ENCODE data around the gene EVC2. TPM values are rescaled to one million over a fixed set of nuclear protein-coding genes. Genes with fewer than 3 reads are reported as not detected.

Gene EVC2
- total and polyA plus RNA-seq, 4 donors = 1.7 to 6.6 (median 2.3) TPM

- Histone ChIP-seq H3K4me3 (ENCODE audit: low read depth, low read length) (no peak overlapping the region), H3K36me3 (ENCODE audit: control insufficient read depth, insufficient read depth, low read length) (no peaks in the 10 kb centered on the region), H3K9me3 (ENCODE audit: control insufficient read depth, insufficient read depth, low read length) (no peaks in the 10 kb centered on the region), H3K27me3 (ENCODE audit: control insufficient read depth, insufficient read depth, low read length) (no peaks in the 10 kb centered on the region), H3K27ac (ENCODE audit: low read depth, low read length) (no peak overlapping the region), H3K4me1 (ENCODE audit: control insufficient read depth, insufficient read depth, low read length) (no peaks in the 10 kb centered on the region)
- 100% methylated on average over 2 of the region's 2 CpGs for WGBS (ENCODE audit: insufficient coverage)
- no peak for DNase-seq (ENCODE audit: low read depth in 4 of 6, low spot score in 6 of 6)
Observed at GRCh38 chr4:5589495-5589894, 118.9 kb downstream of the EVC2 start.

GRCh38 chr4:5588046-5588445 is 120.3 kb downstream of the EVC2 start:
- Histone ChIP-seq H3K27me3 (ENCODE audit: control insufficient read depth, insufficient read depth, low read length) (no peaks in the 10 kb centered on the region), H3K4me1 (ENCODE audit: control insufficient read depth, insufficient read depth, low read length) (no peaks in the 10 kb centered on the region), H3K36me3 (ENCODE audit: control insufficient read depth, insufficient read depth, low read length) (no peaks in the 10 kb centered on the region), H3K4me3 (ENCODE audit: low read depth, low read length) (no peak overlapping the region), H3K9me3 (ENCODE audit: control insufficient read depth, insufficient read depth, low read length) (no peaks in the 10 kb centered on the region), H3K27ac (ENCODE audit: low read depth, low read length) (no peak overlapping the region)
- DNase-seq (ENCODE audit: low read depth in 4 of 6, low spot score in 6 of 6) = no peak
- WGBS (ENCODE audit: insufficient coverage) = no CpG with 5 or more reads among the region's 1 CpG

- DNase-seq (ENCODE audit: low read depth in 4 of 6, low spot score in 6 of 6) = no peak
Observed at GRCh38 chr4:5575941-5576340, 132.4 kb downstream of the EVC2 start.

GRCh38 chr4:5574386-5574785 is 134.0 kb downstream of the EVC2 start:
- no peaks in the 10 kb centered on the region for H3K4me1 ChIP-seq (ENCODE audit: control insufficient read depth, insufficient read depth, low read length)
- 86% methylated on average over 3 of the region's 5 CpGs for WGBS (ENCODE audit: insufficient coverage)
- H3K36me3 ChIP-seq (ENCODE audit: control insufficient read depth, insufficient read depth, low read length) = peaks cover 11% of the 10 kb centered on the region
- no peaks in the 10 kb centered on the region for H3K27me3 ChIP-seq (ENCODE audit: control insufficient read depth, insufficient read depth, low read length)
- DNase-seq (ENCODE audit: low read depth in 4 of 6, low spot score in 6 of 6) = no peak
- no peak overlapping the region for H3K27ac ChIP-seq (ENCODE audit: low read depth, low read length)
- H3K4me3 ChIP-seq (ENCODE audit: low read depth, low read length) = no peak overlapping the region
- H3K9me3 ChIP-seq (ENCODE audit: control insufficient read depth, insufficient read depth, low read length) = no peaks in the 10 kb centered on the region

More at GRCh38 chr4:5575941-5576340, 132.4 kb downstream of the EVC2 start:
- WGBS (ENCODE audit: insufficient coverage) = 78% methylated on average over 5 of the region's 5 CpGs
- Histone ChIP-seq H3K4me3 (ENCODE audit: low read depth, low read length) (no peak overlapping the region), H3K4me1 (ENCODE audit: control insufficient read depth, insufficient read depth, low read length) (no peaks in the 10 kb centered on the region), H3K36me3 (ENCODE audit: control insufficient read depth, insufficient read depth, low read length) (peaks cover 11% of the 10 kb centered on the region), H3K27ac (ENCODE audit: low read depth, low read length) (no peak overlapping the region), H3K9me3 (ENCODE audit: control insufficient read depth, insufficient read depth, low read length) (no peaks in the 10 kb centered on the region), H3K27me3 (ENCODE audit: control insufficient read depth, insufficient read depth, low read length) (no peaks in the 10 kb centered on the region)

GRCh38 chr4:5573965-5574364 is 134.4 kb downstream of the EVC2 start:
- Histone ChIP-seq H3K4me3 (ENCODE audit: low read depth, low read length) (no peak overlapping the region), H3K27ac (ENCODE audit: low read depth, low read length) (no peak overlapping the region), H3K4me1 (ENCODE audit: control insufficient read depth, insufficient read depth, low read length) (no peaks in the 10 kb centered on the region), H3K36me3 (ENCODE audit: control insufficient read depth, insufficient read depth, low read length) (peaks cover 11% of the 10 kb centered on the region), H3K27me3 (ENCODE audit: control insufficient read depth, insufficient read depth, low read length) (no peaks in the 10 kb centered on the region), H3K9me3 (ENCODE audit: control insufficient read depth, insufficient read depth, low read length) (no peaks in the 10 kb centered on the region)
- DNase-seq (ENCODE audit: low read depth in 4 of 6, low spot score in 6 of 6) = no peak
- 88% methylated on average over 8 of the region's 8 CpGs for WGBS (ENCODE audit: insufficient coverage)

- Histone ChIP-seq H3K27ac (ENCODE audit: low read depth, low read length) (no peak overlapping the region), H3K9me3 (ENCODE audit: control insufficient read depth, insufficient read depth, low read length) (no peaks in the 10 kb centered on the region), H3K27me3 (ENCODE audit: control insufficient read depth, insufficient read depth, low read length) (no peaks in the 10 kb centered on the region), H3K36me3 (ENCODE audit: control insufficient read depth, insufficient read depth, low read length) (peaks cover 12% of the 10 kb centered on the region), H3K4me1 (ENCODE audit: control insufficient read depth, insufficient read depth, low read length) (no peaks in the 10 kb centered on the region), H3K4me3 (ENCODE audit: low read depth, low read length) (no peak overlapping the region)
- DNase-seq (ENCODE audit: low read depth in 4 of 6, low spot score in 6 of 6) = no peak
- 93% methylated on average over 3 of the region's 5 CpGs for WGBS (ENCODE audit: insufficient coverage)
Observed at GRCh38 chr4:5572751-5573150, 135.6 kb downstream of the EVC2 start.

GRCh38 chr4:5572114-5572513 is 136.2 kb downstream of the EVC2 start:
- Histone ChIP-seq H3K4me1 (ENCODE audit: control insufficient read depth, insufficient read depth, low read length) (no peaks in the 10 kb centered on the region), H3K27ac (ENCODE audit: low read depth, low read length) (no peak overlapping the region), H3K36me3 (ENCODE audit: control insufficient read depth, insufficient read depth, low read length) (peaks cover 12% of the 10 kb centered on the region), H3K9me3 (ENCODE audit: control insufficient read depth, insufficient read depth, low read length) (no peaks in the 10 kb centered on the region), H3K27me3 (ENCODE audit: control insufficient read depth, insufficient read depth, low read length) (no peaks in the 10 kb centered on the region), H3K4me3 (ENCODE audit: low read depth, low read length) (no peak overlapping the region)
- WGBS (ENCODE audit: insufficient coverage) = 80% methylated on average over 1 of the region's 2 CpGs
- DNase-seq (ENCODE audit: low read depth in 4 of 6, low spot score in 6 of 6) = no peak

GRCh38 chr4:5571646-5572045 is 136.7 kb downstream of the EVC2 start:
- no peaks in the 10 kb centered on the region for H3K9me3 ChIP-seq (ENCODE audit: control insufficient read depth, insufficient read depth, low read length)
- no peaks in the 10 kb centered on the region for H3K4me1 ChIP-seq (ENCODE audit: control insufficient read depth, insufficient read depth, low read length)
- no peak overlapping the region for H3K27ac ChIP-seq (ENCODE audit: low read depth, low read length)
- no peak for DNase-seq (ENCODE audit: low read depth in 4 of 6, low spot score in 6 of 6)
- peaks cover 13% of the 10 kb centered on the region for H3K36me3 ChIP-seq (ENCODE audit: control insufficient read depth, insufficient read depth, low read length)
- no peaks in the 10 kb centered on the region for H3K27me3 ChIP-seq (ENCODE audit: control insufficient read depth, insufficient read depth, low read length)
- 83% methylated on average over 3 of the region's 5 CpGs for WGBS (ENCODE audit: insufficient coverage)
- H3K4me3 ChIP-seq (ENCODE audit: low read depth, low read length) = no peak overlapping the region

- no peak for DNase-seq (ENCODE audit: low read depth in 4 of 6, low spot score in 6 of 6)
- Histone ChIP-seq H3K27ac (ENCODE audit: low read depth, low read length) (no peak overlapping the region), H3K4me1 (ENCODE audit: control insufficient read depth, insufficient read depth, low read length) (no peaks in the 10 kb centered on the region), H3K27me3 (ENCODE audit: control insufficient read depth, insufficient read depth, low read length) (no peaks in the 10 kb centered on the region), H3K9me3 (ENCODE audit: control insufficient read depth, insufficient read depth, low read length) (no peaks in the 10 kb centered on the region), H3K4me3 (ENCODE audit: low read depth, low read length) (no peak overlapping the region), H3K36me3 (ENCODE audit: control insufficient read depth, insufficient read depth, low read length) (peaks cover 15% of the 10 kb centered on the region)
- WGBS (ENCODE audit: insufficient coverage) = 96% methylated on average over 5 of the region's 5 CpGs
Observed at GRCh38 chr4:5569451-5569850, 138.9 kb downstream of the EVC2 start.

- Histone ChIP-seq H3K27ac (ENCODE audit: low read depth, low read length) (no peak overlapping the region), H3K9me3 (ENCODE audit: control insufficient read depth, insufficient read depth, low read length) (no peaks in the 10 kb centered on the region), H3K4me3 (ENCODE audit: low read depth, low read length) (no peak overlapping the region), H3K27me3 (ENCODE audit: control insufficient read depth, insufficient read depth, low read length) (no peaks in the 10 kb centered on the region), H3K4me1 (ENCODE audit: control insufficient read depth, insufficient read depth, low read length) (no peaks in the 10 kb centered on the region), H3K36me3 (ENCODE audit: control insufficient read depth, insufficient read depth, low read length) (peaks cover 15% of the 10 kb centered on the region)
- peak in 1 of 6 donors; percentile 8 for DNase-seq (ENCODE audit: low read depth in 4 of 6, low spot score in 6 of 6)
- 89% methylated on average over 6 of the region's 6 CpGs for WGBS (ENCODE audit: insufficient coverage)
Observed at GRCh38 chr4:5568931-5569330, 139.4 kb downstream of the EVC2 start.
